ENCODE results near the gene MMEL1.

DNA sequence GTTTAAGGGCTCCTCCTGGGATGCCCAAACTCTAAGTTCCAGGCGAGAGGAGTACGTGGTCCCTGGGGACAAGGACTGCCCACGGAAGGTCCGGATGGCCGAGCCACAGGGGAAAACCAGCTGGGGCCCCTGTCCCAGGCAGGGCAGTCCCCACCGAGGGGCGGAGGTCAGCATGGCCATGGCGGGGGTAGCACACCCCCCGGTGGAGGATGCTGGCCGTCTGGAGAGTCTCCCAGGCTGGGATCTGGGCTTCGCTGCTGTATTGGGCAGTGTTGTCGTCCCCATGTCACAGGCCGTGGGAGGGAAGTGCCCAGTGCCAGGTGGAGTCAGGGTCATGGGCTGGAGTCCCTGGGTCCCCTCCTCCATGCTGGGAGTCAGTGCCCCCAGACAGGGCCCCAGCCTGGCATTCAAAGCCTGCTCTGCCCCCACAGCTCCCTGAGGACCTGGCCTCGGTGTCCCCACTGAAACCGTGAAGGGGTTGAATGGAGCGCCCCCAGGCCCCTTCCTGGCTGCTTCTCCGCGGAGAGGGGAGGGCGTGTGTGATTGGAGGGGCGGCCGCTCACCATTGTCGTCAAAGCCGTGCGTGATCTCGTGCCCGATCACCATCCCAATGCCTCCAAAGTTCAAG is 39.5 kb downstream of the MMEL1 start:
- TF ChIP-seq, protein P1, sequence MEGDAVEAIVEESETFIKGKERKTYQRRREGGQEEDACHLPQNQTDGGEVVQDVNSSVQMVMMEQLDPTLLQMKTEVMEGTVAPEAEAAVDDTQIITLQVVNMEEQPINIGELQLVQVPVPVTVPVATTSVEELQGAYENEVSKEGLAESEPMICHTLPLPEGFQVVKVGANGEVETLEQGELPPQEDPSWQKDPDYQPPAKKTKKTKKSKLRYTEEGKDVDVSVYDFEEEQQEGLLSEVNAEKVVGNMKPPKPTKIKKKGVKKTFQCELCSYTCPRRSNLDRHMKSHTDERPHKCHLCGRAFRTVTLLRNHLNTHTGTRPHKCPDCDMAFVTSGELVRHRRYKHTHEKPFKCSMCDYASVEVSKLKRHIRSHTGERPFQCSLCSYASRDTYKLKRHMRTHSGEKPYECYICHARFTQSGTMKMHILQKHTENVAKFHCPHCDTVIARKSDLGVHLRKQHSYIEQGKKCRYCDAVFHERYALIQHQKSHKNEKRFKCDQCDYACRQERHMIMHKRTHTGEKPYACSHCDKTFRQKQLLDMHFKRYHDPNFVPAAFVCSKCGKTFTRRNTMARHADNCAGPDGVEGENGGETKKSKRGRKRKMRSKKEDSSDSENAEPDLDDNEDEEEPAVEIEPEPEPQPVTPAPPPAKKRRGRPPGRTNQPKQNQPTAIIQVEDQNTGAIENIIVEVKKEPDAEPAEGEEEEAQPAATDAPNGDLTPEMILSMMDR (IDR thresholded peaks at IDR 0.05): no peak
- TF ChIP-seq ZFX (IDR thresholded peaks at IDR 0.05; ENCODE audit: borderline replicate concordance): no peak
